ENCODE measurements around the gene RARA. TPM values are rescaled to one million over a fixed set of nuclear protein-coding genes. Genes with fewer than 3 reads are reported as not detected.

RARA gene
- total RNA-seq, 1 donor from 2014 or later, result 7.2 TPM

DNA sequence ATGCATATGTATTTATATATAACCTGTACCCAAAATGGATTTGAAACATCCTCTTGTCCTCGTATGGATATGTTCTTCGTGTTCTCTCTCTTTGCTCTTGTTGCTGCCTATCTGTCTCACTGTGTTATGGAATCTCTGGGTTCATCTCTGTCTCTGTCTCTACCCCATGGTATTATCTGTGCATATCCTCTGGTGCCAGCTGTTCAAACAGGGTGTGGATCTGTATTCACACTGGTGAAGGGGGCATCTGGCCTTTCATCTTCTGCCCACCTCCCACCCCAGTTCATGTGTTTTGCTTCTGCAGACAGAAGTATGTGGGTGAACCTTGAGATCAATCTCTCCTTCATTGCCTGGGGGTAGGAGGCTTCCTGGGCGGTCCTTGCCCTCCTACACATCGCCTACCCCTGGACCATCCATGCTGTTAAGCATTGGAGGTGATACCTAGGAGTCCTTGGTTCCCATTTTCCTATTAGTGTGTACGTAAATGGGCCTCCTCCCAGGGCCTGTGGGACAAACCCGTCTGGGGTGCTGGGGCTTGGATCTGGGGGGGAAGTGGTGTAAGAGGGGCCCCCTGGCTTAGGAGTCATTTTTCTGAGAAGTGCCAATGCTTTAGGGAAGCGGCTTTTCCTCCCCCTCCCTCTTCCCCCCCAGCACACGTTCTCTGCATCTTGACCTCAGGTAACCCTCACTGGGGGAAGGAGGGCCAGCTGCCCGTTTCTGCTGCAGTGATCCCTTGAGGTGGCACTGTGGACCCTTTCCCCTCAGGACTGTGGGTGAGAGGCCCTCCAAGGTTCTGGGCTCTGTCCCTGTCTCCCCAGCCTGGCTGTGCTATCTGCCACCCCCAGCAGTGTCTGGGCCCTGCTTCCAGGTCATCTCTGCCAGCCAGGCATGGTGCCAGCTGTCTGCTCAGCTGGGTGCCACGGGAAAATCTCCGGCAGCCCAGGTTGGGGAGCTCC is 21.1 kb downstream of the RARA start:
- DNase-seq, result no peak

DNA sequence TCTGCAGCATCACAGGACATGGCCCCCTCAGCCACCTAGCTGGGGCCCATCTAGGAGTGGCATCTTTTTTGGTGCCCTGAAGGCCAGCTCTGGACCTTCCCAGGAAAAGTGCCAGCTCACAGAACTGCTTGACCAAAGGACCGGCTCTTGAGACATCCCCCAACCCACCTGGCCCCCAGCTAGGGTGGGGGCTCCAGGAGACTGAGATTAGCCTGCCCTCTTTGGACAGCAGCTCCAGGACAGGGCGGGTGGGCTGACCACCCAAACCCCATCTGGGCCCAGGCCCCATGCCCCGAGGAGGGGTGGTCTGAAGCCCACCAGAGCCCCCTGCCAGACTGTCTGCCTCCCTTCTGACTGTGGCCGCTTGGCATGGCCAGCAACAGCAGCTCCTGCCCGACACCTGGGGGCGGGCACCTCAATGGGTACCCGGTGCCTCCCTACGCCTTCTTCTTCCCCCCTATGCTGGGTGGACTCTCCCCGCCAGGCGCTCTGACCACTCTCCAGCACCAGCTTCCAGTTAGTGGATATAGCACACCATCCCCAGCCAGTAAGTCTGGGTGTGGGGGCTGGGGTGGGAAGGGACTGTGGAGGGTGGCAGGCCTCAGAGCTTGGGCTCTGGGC is 22.0 kb downstream of the RARA start:
- DNase-seq, result no peak

DNA sequence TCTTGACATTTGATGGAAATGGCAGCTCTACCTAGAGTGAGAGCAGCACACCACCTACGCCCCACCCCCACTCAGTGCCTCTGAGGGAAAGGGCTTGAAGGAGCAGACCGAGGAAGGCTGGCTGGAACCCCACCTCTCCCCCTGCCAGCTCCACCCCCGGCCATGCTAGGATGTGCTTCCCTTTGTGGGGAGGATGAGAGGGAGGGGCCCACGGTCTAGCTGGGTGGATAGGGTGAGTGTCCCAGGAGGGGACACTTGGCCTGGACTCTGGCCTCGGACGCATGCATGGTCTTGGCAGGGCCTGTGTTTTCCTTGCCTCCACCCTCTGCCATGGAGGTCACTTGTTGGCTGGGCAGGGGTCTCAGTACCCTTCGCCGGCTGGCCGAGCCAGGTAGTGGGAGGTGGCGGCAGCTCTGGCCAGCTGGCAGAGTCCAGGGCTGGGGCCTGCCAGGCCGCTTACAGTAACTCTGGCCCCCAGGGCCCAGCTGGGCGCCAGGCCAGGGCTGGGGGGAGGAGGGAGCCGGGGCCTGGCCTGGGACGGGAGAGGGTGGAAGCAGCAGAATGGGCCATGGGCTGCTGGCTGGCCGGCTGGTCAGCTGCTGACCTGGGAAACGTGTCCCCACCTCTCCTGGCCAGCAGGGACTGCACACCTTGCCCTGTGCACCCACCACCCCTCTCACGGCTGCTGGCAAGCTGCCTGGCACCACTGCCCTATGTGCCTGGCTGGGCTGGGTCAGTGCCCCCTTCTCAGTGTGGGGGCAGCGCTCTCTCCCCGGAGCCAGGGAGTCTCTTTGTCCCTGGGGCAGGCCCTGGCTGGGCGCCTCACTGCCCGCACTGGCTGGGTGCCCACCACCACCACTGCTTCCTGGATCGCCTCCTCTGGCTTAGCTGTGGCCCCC is 23.0 kb downstream of the RARA start:
- DNase-seq, result peak; percentile 63

DNA sequence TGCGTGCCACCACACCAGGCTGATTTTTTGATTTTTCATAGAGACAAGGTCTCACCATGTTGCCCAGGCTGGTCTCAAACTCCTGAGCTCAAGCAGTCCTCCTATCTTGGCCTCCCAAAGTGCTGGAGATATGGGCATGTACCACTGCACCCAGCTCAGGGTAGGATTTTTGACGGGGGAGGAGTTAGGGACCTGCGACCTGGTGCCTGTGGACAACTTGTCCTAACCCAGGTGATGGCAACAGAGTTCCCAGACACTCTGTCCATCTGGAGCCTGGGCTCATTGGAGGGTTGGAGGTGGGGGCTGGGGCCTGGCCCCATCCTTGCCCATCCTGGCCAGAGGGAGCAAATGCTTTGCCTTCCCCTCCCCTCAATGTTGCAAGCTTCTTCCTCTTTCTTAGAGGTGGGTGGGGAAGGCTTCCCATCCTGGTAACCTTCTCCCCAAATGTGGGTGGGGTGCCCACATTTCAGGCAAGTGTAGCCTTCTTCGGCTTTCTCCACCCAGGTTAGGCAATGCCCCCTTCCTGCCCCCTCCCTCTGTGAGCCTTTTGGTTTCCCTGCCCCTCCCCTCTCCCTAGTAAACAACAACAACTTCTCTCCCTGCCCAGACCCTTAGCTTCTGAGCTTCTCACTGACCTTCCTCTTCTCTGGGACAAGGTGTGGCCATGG is 24.9 kb downstream of the RARA start:
- DNase-seq, result no peak

DNA sequence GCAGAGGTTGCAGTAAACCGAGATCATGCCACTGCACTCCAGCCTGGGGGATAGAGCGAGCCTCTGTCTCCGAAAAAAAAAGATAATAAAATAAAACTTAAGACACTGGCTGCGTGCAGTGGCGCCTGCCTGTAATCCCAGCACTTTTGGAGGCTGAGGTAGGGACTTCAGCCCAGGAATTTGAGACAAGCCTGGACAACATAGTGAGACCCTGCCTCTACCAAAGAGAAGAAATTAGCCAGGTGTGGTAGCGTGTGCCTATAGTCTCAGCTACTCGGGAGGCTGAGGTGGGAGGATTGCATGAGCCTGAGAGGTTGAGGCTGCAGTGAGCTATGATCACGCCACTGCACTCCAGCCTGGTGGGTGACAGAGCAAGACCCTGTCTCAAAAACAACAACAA is 26.6 kb downstream of the RARA start:
- DNase-seq, result no peak

DNA sequence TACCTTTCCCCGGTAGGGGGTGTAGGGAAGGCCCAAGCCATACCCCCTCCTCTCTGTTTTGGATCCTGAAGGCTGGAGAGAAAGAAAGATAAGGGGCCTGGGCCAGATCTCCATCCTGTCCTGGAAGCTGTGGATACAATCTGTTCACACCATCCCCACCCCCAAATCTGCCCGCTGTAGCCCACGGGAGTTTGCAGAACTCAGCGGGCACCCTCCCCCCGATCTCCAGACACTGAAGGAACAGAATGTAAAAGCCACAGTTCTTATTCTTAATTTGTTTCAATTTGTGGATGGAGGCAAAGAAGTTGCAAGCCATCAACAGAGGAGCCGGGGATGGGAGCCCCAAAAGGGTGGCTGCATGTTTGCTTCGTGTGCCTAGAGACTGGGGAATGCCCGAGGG is 28.4 kb downstream of the RARA start:
- DNase-seq, result no peak

DNA sequence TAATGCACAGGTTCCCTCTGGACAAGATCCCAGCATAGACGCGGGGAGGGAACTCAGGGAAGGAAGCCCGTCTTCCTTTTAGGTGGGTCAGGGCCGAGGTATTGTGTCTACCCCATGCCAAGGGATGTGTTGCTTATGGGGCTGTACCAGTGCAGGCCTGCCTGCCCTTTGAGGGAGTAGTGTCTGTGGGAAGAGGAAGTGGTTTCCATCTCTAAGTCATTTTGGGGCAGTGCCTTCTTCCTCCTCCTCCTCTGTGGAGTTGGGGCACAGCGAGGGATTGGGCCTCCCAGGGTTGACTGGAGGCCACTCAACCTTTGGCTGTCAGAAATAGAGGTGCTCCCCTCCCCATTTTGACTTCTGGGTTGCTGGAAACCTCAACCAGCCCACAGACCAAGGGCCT is 29.1 kb downstream of the RARA start:
- no peak for DNase-seq

DNA sequence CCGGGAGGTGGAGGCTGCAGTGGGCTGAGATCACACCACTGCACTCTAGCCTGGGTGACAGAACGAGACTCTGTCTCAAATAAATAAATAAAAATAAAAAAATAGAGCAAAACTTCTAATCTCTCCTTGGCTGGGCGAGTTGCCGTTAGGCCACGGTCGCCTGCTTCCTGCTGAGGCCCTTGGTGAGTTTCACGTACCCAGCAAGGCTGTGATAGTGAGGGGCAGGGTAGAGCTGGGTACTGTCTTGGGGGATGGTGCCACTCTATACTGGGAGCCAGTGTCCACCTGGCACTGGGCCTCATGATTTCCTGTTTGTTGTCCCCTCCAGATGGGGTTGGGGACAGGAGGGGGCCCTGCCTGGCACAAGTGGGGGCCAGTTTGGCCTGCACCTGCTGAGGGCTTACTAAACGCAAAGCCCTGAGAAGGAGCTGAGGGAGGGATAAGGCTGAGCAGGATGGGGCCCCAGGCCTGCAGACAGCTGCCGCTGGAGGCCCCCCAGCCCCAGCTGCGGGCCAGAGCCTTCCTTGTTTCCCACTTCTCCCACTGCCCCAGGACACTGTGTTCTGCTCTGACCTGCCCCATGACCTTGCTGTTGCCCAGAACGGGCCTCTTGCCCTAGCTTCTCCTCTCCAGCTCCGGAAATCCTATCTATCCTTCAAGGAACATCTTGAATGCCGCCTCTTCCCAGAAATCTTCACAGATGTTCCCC is 30.1 kb downstream of the RARA start:
- no peak for DNase-seq

DNA sequence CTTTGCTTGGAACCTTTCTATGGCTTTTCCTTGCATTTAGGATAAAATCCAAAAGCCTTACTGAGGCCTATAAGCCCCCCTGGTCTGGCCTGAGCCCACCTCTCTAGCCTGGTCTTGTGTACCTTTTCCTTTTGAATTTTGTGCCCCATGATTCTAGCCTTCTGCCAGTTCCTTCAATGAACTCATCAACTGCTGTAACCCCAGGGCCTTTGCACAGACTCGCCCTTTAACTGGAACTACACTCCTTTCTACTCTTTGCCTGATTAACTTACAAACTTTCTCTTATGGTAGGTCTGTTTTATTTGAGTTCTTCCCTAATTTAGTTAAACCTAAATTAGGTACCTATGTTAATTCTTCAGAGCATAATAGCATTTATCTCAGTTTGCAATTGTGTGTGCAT is 31.3 kb downstream of the RARA start:
- no peak for DNase-seq

DNA sequence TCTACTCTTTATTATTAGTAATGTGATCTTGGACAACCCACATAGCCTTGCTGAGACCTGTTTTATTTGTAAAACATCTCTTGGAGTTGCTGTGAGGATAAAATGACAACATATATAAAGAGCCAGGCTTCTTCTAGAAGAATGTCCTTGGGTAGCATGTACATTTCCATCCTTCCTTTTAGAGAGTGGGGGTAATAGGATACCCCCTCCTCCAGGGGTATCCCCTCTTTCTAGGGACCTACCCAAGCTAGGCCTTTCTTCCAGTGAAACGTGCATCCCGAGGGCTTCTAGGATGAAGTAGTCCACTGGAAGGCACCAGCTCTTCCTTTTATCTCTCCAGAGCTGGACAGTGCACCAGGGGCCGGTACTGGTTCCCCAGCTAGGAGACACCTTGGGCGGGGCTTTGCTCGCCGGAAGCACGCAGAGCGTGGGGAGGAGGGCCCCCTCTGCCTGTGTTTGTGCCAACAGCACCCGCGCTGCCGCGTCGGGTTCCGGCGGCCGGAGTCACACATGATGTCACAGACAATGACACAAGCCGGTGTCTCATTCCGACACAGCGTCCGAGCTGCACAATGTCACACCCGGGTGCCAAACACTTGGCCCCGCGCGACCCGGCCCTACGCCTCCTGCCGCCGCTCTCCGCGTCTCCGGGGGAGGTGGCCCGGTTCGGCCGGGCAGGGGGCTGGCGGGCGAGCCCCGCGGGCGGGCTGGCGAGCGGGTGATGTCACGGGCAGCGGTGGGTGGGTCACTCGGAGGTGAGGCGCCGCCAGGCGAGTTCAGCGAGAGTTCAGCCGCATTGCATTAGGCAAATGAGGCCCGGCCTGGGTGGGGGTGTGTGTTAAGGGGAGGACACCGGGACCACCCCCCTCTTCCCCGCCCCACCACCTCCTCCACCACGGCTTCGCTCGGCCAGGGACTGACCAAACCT is 32.2 kb downstream of the RARA start:
- DNase-seq, result peak; percentile 68

DNA sequence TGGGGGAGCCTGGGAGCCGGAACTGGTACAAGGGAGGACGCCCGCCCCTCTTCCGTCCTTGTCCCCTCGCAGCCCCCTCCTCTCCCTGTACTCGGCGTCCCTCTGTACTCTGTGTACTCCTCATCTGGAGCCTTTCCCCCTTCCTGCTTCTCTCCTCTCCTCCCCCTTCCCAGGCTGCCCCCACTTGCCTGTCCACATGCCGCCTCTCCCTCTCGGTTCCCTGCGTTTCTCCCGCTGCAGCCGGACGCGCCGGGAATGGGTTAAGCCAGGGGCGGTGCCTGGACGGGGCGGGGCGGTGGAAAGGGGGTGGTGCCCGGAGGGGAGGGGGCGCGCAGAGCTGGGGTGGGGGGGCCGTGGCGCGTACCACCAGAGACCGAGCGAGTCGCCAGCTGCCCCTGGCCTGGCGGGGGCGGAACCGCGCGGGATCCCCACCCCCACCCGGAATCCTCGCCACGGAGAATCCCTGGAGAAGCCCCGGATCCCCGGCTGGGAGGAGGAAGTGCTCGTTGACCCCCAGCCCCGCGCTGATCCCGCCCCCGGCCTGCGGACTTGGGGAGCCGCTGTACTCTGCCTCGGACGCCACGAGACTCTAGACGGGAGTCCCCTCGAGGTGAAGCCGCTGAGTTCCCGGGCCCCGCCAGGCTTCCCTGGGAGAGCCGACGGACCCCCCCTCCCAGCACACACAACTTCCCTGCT is 33.0 kb downstream of the RARA start:
- peak; percentile 56 for DNase-seq

DNA sequence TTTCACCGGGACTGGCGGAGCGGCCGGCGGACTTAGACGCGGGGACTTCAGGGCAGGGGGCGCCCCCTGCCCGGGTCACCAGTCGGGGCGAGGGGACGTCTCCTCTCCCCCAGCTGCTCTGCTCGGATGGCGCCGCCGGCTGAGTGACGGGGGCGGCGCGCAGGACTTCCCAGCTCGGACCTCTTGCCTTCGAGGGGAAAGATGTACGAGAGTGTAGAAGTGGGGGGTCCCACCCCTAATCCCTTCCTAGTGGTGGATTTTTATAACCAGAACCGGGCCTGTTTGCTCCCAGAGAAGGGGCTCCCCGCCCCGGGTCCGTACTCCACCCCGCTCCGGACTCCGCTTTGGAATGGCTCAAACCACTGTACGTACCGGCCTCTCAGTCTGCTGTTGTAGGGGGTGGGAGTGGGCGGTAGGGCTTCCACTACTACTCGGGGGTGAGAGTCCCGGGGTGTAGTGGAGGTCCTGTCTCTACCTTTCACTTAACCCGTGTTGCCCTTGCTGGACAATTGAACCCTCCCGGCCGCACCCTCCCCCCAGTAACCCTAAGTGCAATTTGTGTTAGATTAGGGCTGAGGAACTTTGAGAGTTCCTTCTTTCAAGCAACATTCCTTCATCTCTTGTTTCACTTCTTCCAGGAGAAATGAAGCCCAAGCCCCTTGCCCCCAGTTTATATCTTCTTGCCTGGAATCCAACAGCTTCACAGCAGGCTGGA is 33.7 kb downstream of the RARA start:
- no peak for DNase-seq

DNA sequence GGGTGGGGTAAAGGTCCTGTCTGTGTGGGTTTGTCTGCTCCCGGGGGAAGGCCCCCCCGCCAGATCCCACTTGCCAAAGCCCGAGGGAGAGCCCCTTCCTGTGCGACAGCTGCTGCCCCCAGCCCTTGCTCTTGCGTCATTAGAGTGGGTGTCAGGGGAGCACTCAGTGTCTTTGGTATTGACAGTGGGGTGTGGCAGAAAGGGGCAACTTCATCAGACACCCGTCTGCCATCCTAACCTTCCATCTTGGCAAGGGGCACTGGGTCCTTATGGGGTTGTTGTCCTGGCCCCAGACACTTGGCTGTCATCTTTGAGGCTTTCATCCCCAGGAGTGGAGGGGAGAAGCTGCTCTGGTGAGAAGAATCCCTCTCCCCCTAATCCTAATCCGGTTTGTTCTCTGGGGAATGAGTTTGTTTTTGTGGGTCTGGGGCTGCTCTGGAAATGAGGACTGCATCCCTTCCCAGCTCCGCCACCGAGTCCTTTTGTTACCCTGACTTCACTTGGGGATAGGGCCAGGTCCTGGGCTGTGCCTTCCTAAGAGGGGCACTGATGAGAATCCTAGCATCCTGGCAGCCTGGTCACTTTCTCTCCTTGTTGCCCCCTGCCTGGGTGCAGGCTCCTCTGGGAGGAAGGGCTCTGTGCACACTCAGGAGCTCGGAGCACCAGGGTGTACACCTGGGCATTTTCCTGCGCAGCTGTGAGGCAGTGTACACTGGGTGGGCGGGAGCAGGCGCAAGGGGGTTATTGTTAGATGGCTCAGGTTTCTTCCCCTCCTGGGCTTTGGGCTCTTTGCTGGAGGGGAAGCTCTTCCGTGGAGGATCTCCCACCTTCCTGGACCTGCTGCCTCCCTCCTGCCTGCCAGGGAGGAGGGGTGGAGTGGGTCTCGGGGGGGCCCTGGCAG is 34.5 kb downstream of the RARA start:
- DNase-seq, result no peak

DNA sequence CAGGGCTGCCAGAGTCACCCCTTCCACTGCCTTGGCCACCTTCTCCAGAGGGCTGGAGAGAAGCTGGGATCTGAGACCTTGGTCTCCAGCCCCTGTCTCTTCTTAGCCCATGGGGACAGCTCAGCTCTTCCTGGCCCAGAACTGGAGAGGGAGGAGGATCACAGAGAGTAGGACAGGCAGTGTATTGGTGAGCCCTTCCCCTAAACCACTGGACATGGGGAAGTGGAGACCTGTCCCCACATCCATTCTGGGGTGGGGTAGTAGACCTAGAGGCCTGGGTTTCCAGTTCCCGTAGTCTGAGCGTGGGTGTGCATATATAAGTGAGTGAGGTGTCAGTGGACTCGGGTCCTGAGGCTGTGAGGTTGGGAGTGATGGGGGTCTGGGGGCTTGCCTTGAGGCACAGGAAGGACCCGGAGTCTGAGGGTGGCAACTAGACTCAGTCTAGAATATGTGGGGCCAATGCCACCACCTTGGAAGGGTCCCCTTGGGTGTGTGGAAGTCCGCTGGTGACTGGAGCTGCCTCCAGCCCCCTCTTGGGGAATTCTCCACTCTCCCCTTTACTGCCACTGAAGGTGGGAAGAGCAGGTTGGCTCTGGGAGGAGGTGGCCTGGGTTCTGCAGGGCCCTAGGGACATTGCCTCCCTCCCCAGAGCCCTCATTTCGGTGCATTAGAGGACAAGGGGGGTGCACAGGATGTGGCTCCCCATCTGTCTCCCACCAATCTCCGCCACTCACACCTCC is 35.6 kb downstream of the RARA start:
- no peak for DNase-seq

DNA sequence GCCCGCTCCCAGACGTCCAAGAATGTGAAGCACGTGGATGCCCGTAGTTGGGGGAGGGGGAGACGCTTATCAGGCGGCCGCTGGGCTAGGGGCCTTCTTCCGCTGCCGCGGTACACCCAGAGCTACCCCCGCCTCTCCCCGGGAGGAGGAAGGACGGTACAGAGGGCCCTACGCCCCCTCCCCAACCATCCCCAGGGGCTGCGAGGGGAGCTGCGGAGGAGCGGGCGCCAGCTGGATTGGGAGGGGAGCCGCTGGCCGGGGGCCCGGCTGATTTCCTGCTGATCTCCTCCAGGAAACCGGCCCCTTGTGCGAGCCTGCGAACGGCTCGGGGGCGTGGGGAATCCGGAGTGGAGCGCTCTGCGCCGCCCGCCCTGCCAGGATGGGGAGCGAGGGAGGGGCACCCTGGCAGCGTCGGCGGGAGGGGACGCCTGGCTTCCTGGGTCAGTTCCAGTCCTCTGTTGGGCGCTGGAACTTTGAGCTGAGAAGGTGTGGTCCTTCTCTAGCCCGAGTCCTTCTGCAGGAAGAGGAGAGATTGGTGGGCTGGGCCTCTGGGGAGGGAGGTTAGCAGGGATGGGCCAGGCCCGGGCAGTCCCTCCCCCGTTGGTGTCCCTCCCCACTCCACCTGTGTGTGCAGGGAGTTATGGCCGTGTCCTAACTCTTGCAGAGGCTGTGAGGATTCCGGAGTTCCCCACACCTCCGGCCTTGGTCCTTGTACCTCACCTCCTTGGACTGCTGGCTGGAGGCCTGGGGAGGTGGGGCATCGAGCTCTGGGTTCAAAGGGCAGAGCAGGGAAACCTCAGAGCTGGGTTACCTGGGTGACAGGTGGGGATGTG is 36.4 kb downstream of the RARA start:
- no peak for DNase-seq

Data from occipital lobe (tissue), 2 donors.